OCI-LY7 (cell line): ENCODE measurements around the gene NAA40. TPM values are rescaled to one million over a fixed set of nuclear protein-coding genes. Genes with fewer than 3 reads are reported as not detected.
A peak's percentile ranks its signal among the peaks of the same experiment; 100 is the strongest.
"Not testable (repeated sequence)": the region's sequence is repeated elsewhere in the genome, so short reads cannot be mapped to it uniquely, and the experiment has no call there.

Source experiments
- BruUV-seq: library from RNA; stranded (reverse); fragments of 400-500 nt; replicated peaks from 2 replicates; lab custom pipeline; 2021; lab: Mats Ljungman, UMichigan
- CTCF ChIA-PET: fragments of 300-600 bp; sonication (Branson Sonifier 250); formaldehyde crosslinking; loops from one replicate; lab custom pipeline; 2022; ENCODE audit warnings: antibody characterized with exemption; ENCODE audit not compliant: unreplicated experiment; lab: Charles Lee
- POLR2A ChIA-PET: fragments of 300-600 bp; sonication (Branson Sonifier 250); formaldehyde crosslinking; loops from one replicate; lab custom pipeline; 2022; ENCODE audit warnings: antibody characterized with exemption; lab: Charles Lee
- DNase-seq: peaks from one replicate; pipeline ENCODE4 v3.0.0-alpha.2; 2015; ENCODE audit warnings: low spot score
- H2AFZ ChIP-seq: fragments of 200-600 bp; sonication (generic), shearing (Covaris generic); 2 replicates; pipeline ENCODE4 v1.6.1; 2014; ENCODE audit warnings: mild to moderate bottlenecking, antibody characterized with exemption, low read length, moderate library complexity
- H3K27ac ChIP-seq: fragments of 200-600 bp; sonication (generic); 2 replicates; pipeline ENCODE4 v1.5.1; 2014; ENCODE audit warnings: mixed run types, low read depth, mild to moderate bottlenecking, moderate library complexity, low read length, inconsistent platforms; ENCODE audit not compliant: poor library complexity, severe bottlenecking
- H3K36me3 ChIP-seq: fragments of 200-600 bp; sonication (generic); 2 replicates; pipeline ENCODE4 v1.6.1; 2014; ENCODE audit warnings: mild to moderate bottlenecking, antibody characterized with exemption, low read length, moderate library complexity, mixed read lengths; ENCODE audit not compliant: insufficient read depth
- H3K4me1 ChIP-seq: fragments of 200-600 bp; sonication (generic); 2 replicates; pipeline ENCODE4 v1.5.1; 2014; ENCODE audit warnings: mild to moderate bottlenecking, low read length; ENCODE audit not compliant: insufficient read depth, poor library complexity, severe bottlenecking
- H3K4me2 ChIP-seq: fragments of 200-600 bp; sonication (generic); 2 replicates; pipeline ENCODE4 v1.6.1; 2014; ENCODE audit warnings: mild to moderate bottlenecking, low read length
- H3K4me3 ChIP-seq: fragments of 200-600 bp; sonication (generic); 2 replicates; pipeline ENCODE4 v1.5.1; 2014; ENCODE audit warnings: mild to moderate bottlenecking, low read depth, low read length; ENCODE audit not compliant: poor library complexity, severe bottlenecking
- H3K79me2 ChIP-seq: fragments of 200-600 bp; sonication (generic); 2 replicates; pipeline ENCODE4 v1.6.1; 2016; ENCODE audit warnings: low read depth, mild to moderate bottlenecking, low read length, moderate library complexity, mixed read lengths; ENCODE audit not compliant: insufficient read depth
- H3K9me2 ChIP-seq: fragments of 200-600 bp; sonication (generic); 2 replicates; pipeline ENCODE4 v1.6.1; 2016; ENCODE audit warnings: mild to moderate bottlenecking, low read length, mixed read lengths; ENCODE audit not compliant: insufficient read depth
- H3K9me3 ChIP-seq: fragments of 200-600 bp; sonication (generic); 2 replicates; pipeline ENCODE4 v1.6.1; 2014; ENCODE audit warnings: mild to moderate bottlenecking, mixed run types, low read length, mixed read lengths
- H4K20me1 ChIP-seq: fragments of 200-600 bp; sonication (generic); 2 replicates; pipeline ENCODE4 v1.6.1; 2014; ENCODE audit warnings: mild to moderate bottlenecking, antibody characterized with exemption, low read length, moderate library complexity, mixed read lengths; ENCODE audit not compliant: insufficient read depth
- EZH2phosphoT487 ChIP-seq: fragments of 200-600 bp; sonication (generic); IDR thresholded peaks from 2 replicates; pipeline ENCODE4 v1.6.1; 2018; ENCODE audit warnings: low read depth, borderline replicate concordance, mild to moderate bottlenecking, mixed run types, antibody characterized with exemption, low read length, moderate library complexity, mixed read lengths
- intact Hi-C: fragments of 100-400 bp; cut with micrococcal nuclease; formaldehyde crosslinking; loops from one replicate; pipeline ENCODE4 v1.10.0; 2022; ENCODE audit not compliant: unreplicated experiment
- total RNA-seq, 2 experiments: library from RNA; depleted of rRNA in 1 of 2; stranded (reverse); fragments of >200 nt in 1 of 2; shearing (Covaris generic) in 1 of 2; gene quantifications; 2 replicates each; pipeline ENCODE4 v1.2.3, GENCODE V29; 2014 to 2022
- TF ChIP-seq, protein P1 (sequence below): fragments of 200-600 bp; sonication (generic); conservative IDR thresholded peaks from 2 replicates; pipeline ENCODE4 v1.5.1; 2014; ENCODE audit warnings: mild to moderate bottlenecking, antibody characterized with exemption, low read length, moderate library complexity, mixed read lengths

Gene NAA40
- total RNA-seq, 2 experiments from 2014 or later: 24.5 to 45.5 TPM

DNA sequence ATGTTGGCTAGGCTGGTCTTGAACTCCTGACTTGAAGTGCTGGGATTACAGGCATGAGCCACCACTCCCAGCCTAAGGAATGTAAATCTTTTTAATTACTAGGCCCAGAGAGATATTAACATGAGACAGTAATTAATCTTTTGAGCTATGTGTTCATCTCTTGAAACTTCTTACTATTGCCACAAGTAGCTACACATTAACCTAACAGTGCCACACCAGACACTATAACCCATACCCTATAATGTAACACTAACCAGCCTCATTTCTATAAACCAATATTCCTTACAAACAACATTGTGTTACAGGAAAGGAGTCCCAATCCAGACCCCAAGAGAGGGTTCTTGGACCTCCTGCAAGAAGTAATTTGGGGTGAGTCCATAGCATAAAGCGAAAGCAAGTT lies 27.6 kb downstream of the NAA40 start:
- ChIA-PET POLR2A (no interaction called here), CTCF (interaction anchor here (1.0 kb wide), 1 partner anchor 240 kb away, joined by 3 read pairs; no protein-coding TSS in a partner anchor)

DNA sequence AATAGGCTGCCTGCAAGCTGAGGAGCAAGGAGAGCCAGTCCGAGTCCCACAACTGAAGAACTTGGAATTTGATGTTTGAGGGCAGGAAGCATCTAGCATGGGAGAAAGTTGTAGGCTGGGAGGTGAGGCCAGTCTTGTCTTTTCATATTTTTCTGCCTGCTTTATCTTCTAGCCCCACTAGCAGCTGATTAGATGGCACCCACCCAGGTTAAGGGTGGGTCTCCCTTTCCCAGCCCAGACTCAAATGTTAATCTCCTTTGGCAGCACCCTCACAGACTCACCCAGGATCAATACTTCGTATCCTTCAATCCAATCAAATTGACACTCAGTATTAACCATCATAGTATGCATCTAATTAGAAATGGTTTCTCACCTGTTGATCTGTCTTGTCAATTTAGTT lies 30.7 kb downstream of the NAA40 start:
- no TSS peak for BruUV-seq
- Histone ChIP-seq H2AFZ (no peak overlapping the region), H3K4me3 (no peak overlapping the region), H3K79me2 (peaks cover under 1% of the 10 kb centered on the region; the same call in 1 of the 2 replicates), H3K9me3 (peaks cover 4% of the 10 kb centered on the region; the same call in 1 of the 2 replicates), H3K9me2 (no peaks in the 10 kb centered on the region), H3K36me3 (no peaks in the 10 kb centered on the region), H3K27ac (no peak overlapping the region), H3K4me2 (no peak overlapping the region), H4K20me1 (no peaks in the 10 kb centered on the region), H3K4me1 (no peaks in the 10 kb centered on the region)
- DNase-seq: no peak
- POLR2A ChIA-PET: no interaction called here
- no peak for TF ChIP-seq EZH2phosphoT487
- TF ChIP-seq, protein P1, sequence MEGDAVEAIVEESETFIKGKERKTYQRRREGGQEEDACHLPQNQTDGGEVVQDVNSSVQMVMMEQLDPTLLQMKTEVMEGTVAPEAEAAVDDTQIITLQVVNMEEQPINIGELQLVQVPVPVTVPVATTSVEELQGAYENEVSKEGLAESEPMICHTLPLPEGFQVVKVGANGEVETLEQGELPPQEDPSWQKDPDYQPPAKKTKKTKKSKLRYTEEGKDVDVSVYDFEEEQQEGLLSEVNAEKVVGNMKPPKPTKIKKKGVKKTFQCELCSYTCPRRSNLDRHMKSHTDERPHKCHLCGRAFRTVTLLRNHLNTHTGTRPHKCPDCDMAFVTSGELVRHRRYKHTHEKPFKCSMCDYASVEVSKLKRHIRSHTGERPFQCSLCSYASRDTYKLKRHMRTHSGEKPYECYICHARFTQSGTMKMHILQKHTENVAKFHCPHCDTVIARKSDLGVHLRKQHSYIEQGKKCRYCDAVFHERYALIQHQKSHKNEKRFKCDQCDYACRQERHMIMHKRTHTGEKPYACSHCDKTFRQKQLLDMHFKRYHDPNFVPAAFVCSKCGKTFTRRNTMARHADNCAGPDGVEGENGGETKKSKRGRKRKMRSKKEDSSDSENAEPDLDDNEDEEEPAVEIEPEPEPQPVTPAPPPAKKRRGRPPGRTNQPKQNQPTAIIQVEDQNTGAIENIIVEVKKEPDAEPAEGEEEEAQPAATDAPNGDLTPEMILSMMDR: no peak
- CTCF ChIA-PET: no interaction called here
- intact Hi-C loops: no loop called here

More for the DNA sequence above, 27.6 kb downstream of the NAA40 start:
- H3K27ac ChIP-seq: no peak overlapping the region
- no peaks in the 10 kb centered on the region for H3K9me3 ChIP-seq
- no peaks in the 10 kb centered on the region for H3K79me2 ChIP-seq
- peaks cover 4% of the 10 kb centered on the region for H3K4me1 ChIP-seq
- TF ChIP-seq, protein P1: no peak
- no peak for TF ChIP-seq EZH2phosphoT487
- no peak overlapping the region for H3K4me2 ChIP-seq
- intact Hi-C loops: no loop called here
- no TSS peak for BruUV-seq
- no peaks in the 10 kb centered on the region for H3K9me2 ChIP-seq
- H4K20me1 ChIP-seq: no peaks in the 10 kb centered on the region
- no peak overlapping the region for H3K4me3 ChIP-seq
- no peak overlapping the region for H2AFZ ChIP-seq
- no peak for DNase-seq
- no peaks in the 10 kb centered on the region for H3K36me3 ChIP-seq

DNA sequence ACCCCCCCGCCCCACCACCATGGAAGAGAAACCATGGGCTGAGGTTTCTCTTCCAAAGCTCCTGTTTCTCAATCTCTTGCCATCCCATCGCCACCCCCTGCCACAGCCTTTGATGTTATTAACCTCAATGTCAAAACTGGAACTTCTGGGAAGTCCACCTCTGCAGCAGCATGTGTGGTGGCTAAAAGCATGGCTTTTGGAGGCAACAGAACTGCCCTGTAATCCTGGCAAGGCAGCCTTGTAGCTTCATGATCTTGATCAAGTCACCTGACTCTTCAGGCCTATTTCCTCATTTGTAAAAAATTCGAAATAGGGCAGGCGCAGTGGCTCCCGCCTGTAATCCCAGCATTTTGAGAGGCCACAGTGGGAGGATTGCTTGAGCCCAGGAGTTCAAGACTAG lies 32.1 kb downstream of the NAA40 start:
- peaks cover 2% of the 10 kb centered on the region; the same call in 1 of the 2 replicates for H3K36me3 ChIP-seq
- ChIA-PET POLR2A (interaction anchor here (0.6 kb wide), 1 partner anchor 301 kb away, joined by 3 read pairs; no protein-coding TSS in a partner anchor), CTCF (no interaction called here)
- no TSS peak for BruUV-seq
- no peak for DNase-seq
- no peak overlapping the region for H3K4me2 ChIP-seq
- intact Hi-C loops: loop anchor here (10.0 kb wide), 1 partner anchor 334 kb away; the partner anchor contains the start of genes CATSPERZ and ESRRA
- no peak overlapping the region for H2AFZ ChIP-seq
- H3K4me1 ChIP-seq: peaks cover 4% of the 10 kb centered on the region
- no peak for TF ChIP-seq EZH2phosphoT487
- TF ChIP-seq, protein P1: no peak
- no peaks in the 10 kb centered on the region for H3K9me2 ChIP-seq
- H4K20me1 ChIP-seq: peaks cover 3% of the 10 kb centered on the region; the same call in 1 of the 2 replicates
- H3K27ac ChIP-seq: no peak overlapping the region
- peaks cover 15% of the 10 kb centered on the region for H3K79me2 ChIP-seq
- peaks cover 4% of the 10 kb centered on the region; the same call in 1 of the 2 replicates for H3K9me3 ChIP-seq
- H3K4me3 ChIP-seq: no peak overlapping the region

DNA sequence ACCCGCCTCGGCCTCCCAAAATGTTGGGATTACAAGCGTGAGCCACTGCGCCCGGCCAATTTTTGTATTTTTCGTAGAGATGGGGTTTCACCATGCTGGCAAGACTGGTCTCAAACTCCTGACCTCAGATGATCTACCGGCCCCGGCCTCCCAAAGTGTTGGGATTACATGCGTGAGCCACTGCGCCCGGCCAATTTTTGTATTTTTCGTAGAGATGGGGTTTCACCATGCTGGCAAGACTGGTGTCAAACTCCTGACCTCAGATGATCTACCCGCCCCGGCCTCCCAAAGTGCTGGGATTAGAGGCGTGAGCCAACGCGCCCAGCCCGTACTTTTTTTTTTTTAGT lies 35.1 kb downstream of the NAA40 start:
- CTCF ChIA-PET, H4K20me1 ChIP-seq, POLR2A ChIA-PET, DNase-seq, BruUV-seq, H3K4me2 ChIP-seq, H3K9me3 ChIP-seq, H3K9me2 ChIP-seq: not testable (repeated sequence)
- H3K4me1 ChIP-seq: peaks cover 15% of the 10 kb centered on the region
- H3K79me2 ChIP-seq: peaks cover 33% of the 10 kb centered on the region
- H3K4me3 ChIP-seq: peak overlapping the region; percentile 36
- peak overlapping the region; percentile 29 for H3K27ac ChIP-seq
- intact Hi-C loops: loop anchor here (1.0 to 10.0 kb wide), 2 partner anchors 136 to 331 kb away; partner anchors contain the start of genes CATSPERZ and ESRRA
- peaks cover 19% of the 10 kb centered on the region for H3K36me3 ChIP-seq
- peak overlapping the region; percentile 59; the same call in 1 of the 2 replicates for H2AFZ ChIP-seq
